WTC11 (cell line): ENCODE results near the gene SRSF9. TPM values are rescaled to one million over a fixed set of nuclear protein-coding genes. Genes with fewer than 3 reads are reported as not detected.

Source experiments
- total RNA-seq: library from RNA; stranded (reverse); gene quantifications from 3 replicates; pipeline ENCODE4 v1.2.3, GENCODE V29; 2021

Gene SRSF9
- total RNA-seq, 1 experiment from 2014 or later = 286 TPM

Other genes with a start within 250 kb of the SRSF9 start
- 96.6 to 132 TPM (median 99.2 TPM) in 3 replicates for gene PXN, start 204.0 kb downstream of the SRSF9 start, total RNA-seq
- 2,632 to 2,764 TPM (median 2,673 TPM) in 3 replicates for gene RNU4-2, start 177.8 kb downstream of the SRSF9 start, total RNA-seq
- gene RNU4-1, start 176.5 kb downstream of the SRSF9 start, total RNA-seq = 2,196 to 2,477 TPM (median 2,436 TPM) in 3 replicates
- 2.1 to 4.3 TPM (median 2.8 TPM) in 3 replicates for gene SIRT4, start 167.4 kb downstream of the SRSF9 start, total RNA-seq
- gene PLA2G1B, start 142.0 kb downstream of the SRSF9 start, total RNA-seq = 0.92 to 1.8 TPM (median 1.4 TPM) in 3 replicates
- 64.5 to 71.9 TPM (median 71.5 TPM) in 3 replicates for gene MSI1, start 100.6 kb downstream of the SRSF9 start, total RNA-seq
- 511 to 573 TPM (median 515 TPM) in 3 replicates for gene COX6A1, start 31.6 kb downstream of the SRSF9 start, total RNA-seq
- gene TRIAP1, start 23.4 kb downstream of the SRSF9 start, total RNA-seq = 59.5 to 75.3 TPM (median 60.4 TPM) in 3 replicates
- 29.8 to 36.9 TPM (median 33.9 TPM) in 3 replicates for gene GATC, start 23.3 kb downstream of the SRSF9 start, total RNA-seq
- 327 to 470 TPM (median 463 TPM) in 3 replicates for gene DYNLL1, start 26.4 kb upstream of the SRSF9 start, total RNA-seq
- 35.1 to 44.9 TPM (median 44.5 TPM) in 3 replicates for gene COQ5, start 59.4 kb upstream of the SRSF9 start, total RNA-seq
- 151 to 160 TPM (median 155 TPM) in 3 replicates for gene RNF10, start 64.6 kb upstream of the SRSF9 start, total RNA-seq
- gene POP5, start 111.7 kb upstream of the SRSF9 start, total RNA-seq = 53.9 to 57.7 TPM (median 54.7 TPM) in 3 replicates
- 10.1 to 14.1 TPM (median 10.7 TPM) in 3 replicates for gene CABP1, start 170.9 kb upstream of the SRSF9 start, total RNA-seq
- 221 to 278 TPM (median 253 TPM) in 3 replicates for gene MLEC, start 217.4 kb upstream of the SRSF9 start, total RNA-seq
- 49.9 to 53.3 TPM (median 50.3 TPM) in 3 replicates for gene UNC119B, start 240.7 kb upstream of the SRSF9 start, total RNA-seq